Measurements from ENCODE around the gene HOXB5. TPM values are rescaled to one million over a fixed set of nuclear protein-coding genes. Genes with fewer than 3 reads are reported as not detected.

Gene HOXB5
- total and polyA plus RNA-seq, 2 donors (not counting 1 experiment from before 2014, with no cell fraction given): not detected

DNA sequence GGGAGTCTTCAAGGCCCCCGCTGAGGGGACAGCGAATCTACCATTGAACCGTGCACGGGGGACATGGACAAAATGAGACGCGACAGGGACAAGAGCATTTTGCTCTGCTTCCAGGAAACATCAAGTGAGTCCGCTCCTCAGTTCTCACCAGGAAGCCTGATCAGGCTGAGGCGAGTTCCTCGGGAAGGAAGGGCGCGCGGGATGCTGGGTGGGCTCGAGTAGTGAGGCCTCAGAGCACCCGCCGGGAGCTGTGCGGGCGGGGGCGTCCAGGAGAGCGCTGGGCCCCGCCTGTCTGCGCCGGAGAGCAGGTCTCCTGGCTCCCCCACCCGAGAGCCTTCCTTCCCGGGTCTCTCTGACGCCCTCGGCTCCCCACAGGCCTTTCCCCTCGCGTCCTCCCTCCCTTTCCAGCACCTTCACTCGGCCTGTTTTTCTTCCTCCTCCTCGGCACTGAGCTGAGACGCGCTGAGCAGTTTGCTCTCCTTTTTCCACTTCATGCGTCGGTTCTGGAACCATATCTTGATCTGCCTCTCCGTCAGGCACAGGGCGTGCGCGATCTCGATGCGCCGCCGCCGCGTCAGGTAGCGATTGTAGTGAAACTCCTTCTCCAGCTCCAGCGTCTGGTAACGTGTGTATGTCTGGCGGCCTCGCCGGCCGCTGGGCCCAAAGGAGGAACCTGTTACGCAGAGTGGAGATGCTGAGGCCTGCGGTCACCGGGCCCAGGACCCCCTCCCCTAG is 2.6 kb upstream of the HOXB5 start:
- peaks cover 0 to 99% (median 74%) of the 10 kb centered on the region in 4 experiments for H3K27me3 ChIP-seq (replicated peaks in 1 of 4; ENCODE audit: control extremely low read depth in 1 of 4, control insufficient read depth in 3 of 4, insufficient read depth in 4 of 4, low read length in 3 of 4)
- H4K20me1 ChIP-seq (ENCODE audit: control insufficient read depth, insufficient read depth, low read length, poor library complexity, severe bottlenecking): peaks cover 8% of the 10 kb centered on the region
- H3K9ac ChIP-seq (ENCODE audit: low read length): peak overlapping the region; percentile 11
- H3K4me3 ChIP-seq (ENCODE audit: control extremely low read depth in 1 of 5, extremely low read depth in 1 of 5, insufficient read depth in 1 of 5, low read depth in 2 of 5, low read length in 4 of 5): peak overlapping the region in 3 of 5 experiments; percentile 11 to 35 (median 32)
- H3K36me3 ChIP-seq (replicated peaks in 1 of 2; ENCODE audit: control extremely low read depth in 1 of 2, control insufficient read depth in 1 of 2, extremely low read depth in 1 of 2, insufficient read depth in 2 of 2, low read length in 1 of 2): no peaks in the 10 kb centered on the region
- peak overlapping the region; percentile 81 for H3K4me3 Mint-ChIP-seq
- peak overlapping the region; percentile 59 for H2AFZ ChIP-seq (ENCODE audit: insufficient read depth, low read depth, low read length, poor library complexity, severe bottlenecking)
- intact Hi-C loops (cut with micrococcal nuclease): loop anchor here (2.0 to 5.0 kb wide), 2 partner anchors 15 to 131 kb away; partner anchors contain the start of genes HOXB13 and HOXB7
- no peak overlapping the region for H3K27ac ChIP-seq (ENCODE audit: low read length in 2 of 2)
- H3K27ac Mint-ChIP-seq: peak overlapping the region; percentile 22
- H3K4me1 Mint-ChIP-seq: peaks cover 49% of the 10 kb centered on the region
- ChIA-PET POLR2A (interaction anchor here (0.6 kb wide), 1 partner anchor 491 kb away, joined by 7 read pairs; no protein-coding TSS in a partner anchor), CTCF (interaction anchor here (0.9 to 5.6 kb wide), 5 partner anchors 13 to 288 kb away, joined by 3 to 64 read pairs (median 4); no protein-coding TSS in a partner anchor)
- no peaks in the 10 kb centered on the region for H3K79me2 ChIP-seq (ENCODE audit: control insufficient read depth, insufficient read depth, low read length)
- H3K9me3 Mint-ChIP-seq (ENCODE audit: insufficient read depth): no peaks in the 10 kb centered on the region
- ATAC-seq (ENCODE audit: low read depth): no peak
- H3K4me1 ChIP-seq (ENCODE audit: control insufficient read depth in 2 of 2, insufficient read depth in 2 of 2, low read length in 2 of 2): peaks cover 52 to 55% of the 10 kb centered on the region in 2 donors
- peaks cover 0 to 21% (median 0%) of the 10 kb centered on the region in 3 donors for H3K9me3 ChIP-seq (ENCODE audit: control extremely low read depth in 1 of 3, control insufficient read depth in 2 of 3, insufficient read depth in 1 of 3, low read length in 2 of 3)
- peak overlapping the region; percentile 94 for H3K4me2 ChIP-seq (replicated peaks; ENCODE audit: low read depth, low read length, poor library complexity, severe bottlenecking)
- no peak for TF ChIP-seq EZH2 (IDR thresholded peaks at IDR 0.05; ENCODE audit: borderline replicate concordance, insufficient read depth, low read depth, low read length, poor library complexity, severe bottlenecking)
- TF ChIP-seq, protein P1, sequence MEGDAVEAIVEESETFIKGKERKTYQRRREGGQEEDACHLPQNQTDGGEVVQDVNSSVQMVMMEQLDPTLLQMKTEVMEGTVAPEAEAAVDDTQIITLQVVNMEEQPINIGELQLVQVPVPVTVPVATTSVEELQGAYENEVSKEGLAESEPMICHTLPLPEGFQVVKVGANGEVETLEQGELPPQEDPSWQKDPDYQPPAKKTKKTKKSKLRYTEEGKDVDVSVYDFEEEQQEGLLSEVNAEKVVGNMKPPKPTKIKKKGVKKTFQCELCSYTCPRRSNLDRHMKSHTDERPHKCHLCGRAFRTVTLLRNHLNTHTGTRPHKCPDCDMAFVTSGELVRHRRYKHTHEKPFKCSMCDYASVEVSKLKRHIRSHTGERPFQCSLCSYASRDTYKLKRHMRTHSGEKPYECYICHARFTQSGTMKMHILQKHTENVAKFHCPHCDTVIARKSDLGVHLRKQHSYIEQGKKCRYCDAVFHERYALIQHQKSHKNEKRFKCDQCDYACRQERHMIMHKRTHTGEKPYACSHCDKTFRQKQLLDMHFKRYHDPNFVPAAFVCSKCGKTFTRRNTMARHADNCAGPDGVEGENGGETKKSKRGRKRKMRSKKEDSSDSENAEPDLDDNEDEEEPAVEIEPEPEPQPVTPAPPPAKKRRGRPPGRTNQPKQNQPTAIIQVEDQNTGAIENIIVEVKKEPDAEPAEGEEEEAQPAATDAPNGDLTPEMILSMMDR (IDR thresholded peaks at IDR 0.05): no peak
- peaks cover 92% of the 10 kb centered on the region for H3K27me3 Mint-ChIP-seq
- peak; percentile 67 for DNase-seq
- 26% methylated on average over 54 of the region's 54 CpGs for WGBS (ENCODE audit: insufficient coverage)
